Right lobe of liver (tissue), 6 donors: ENCODE measurements around the gene GPS2. TPM values are rescaled to one million over a fixed set of nuclear protein-coding genes. Genes with fewer than 3 reads are reported as not detected.

Experiments used
- ATAC-seq, 4 donors: fragments of 200-7000 bp; cut with Tn5 transposase; one replicate each; pipeline ENCODE4 v1.9.1; 2020; ENCODE audit warnings: mild to moderate bottlenecking in 4 of 4, moderate library complexity in 4 of 4
- DNase-seq, 3 donors: peaks; one replicate each; pipeline ENCODE4 v3.0.0-alpha.2; 2020
- H3K27ac ChIP-seq, 3 donors: fragments of 200-600 bp; one replicate each; pipeline ENCODE4 v1.8.0; 2022
- H3K27me3 ChIP-seq, 2 donors: fragments of 200-600 bp; one replicate each; pipeline ENCODE4 v1.8.0; 2022
- H3K36me3 ChIP-seq, 4 donors: fragments of 200-600 bp; sonication (generic) in 1 of 4; one replicate each; pipeline versions ENCODE4 v1.5.1 to v1.8.0; 2017 to 2022; ENCODE audit warnings: control low read depth in 1 of 4
- H3K4me1 ChIP-seq, 4 donors: fragments of 200-600 bp; sonication (generic) in 1 of 4; one replicate each; pipeline versions ENCODE4 v1.5.1 to v1.8.0; 2017 to 2022; ENCODE audit warnings: control low read depth in 1 of 4
- H3K4me3 ChIP-seq, 3 donors: fragments of 200-600 bp; one replicate each; pipeline ENCODE4 v1.8.0; 2022
- H3K9me3 ChIP-seq, 4 donors: fragments of 200-600 bp; sonication (generic) in 1 of 4; one replicate each; pipeline versions ENCODE4 v1.5.1 to v1.8.0; 2017 to 2022; ENCODE audit warnings: control low read depth in 1 of 4
- CTCF ChIP-seq, 4 donors: fragments of 200-600 bp in 3 of 4; fragments of 450-650 bp in 1 of 4; IDR thresholded peaks; one replicate each; pipeline versions ENCODE4 v1.5.1 to v1.8.0; 2016 to 2022; ENCODE audit warnings: antibody characterized with exemption in 4 of 4, mild to moderate bottlenecking in 2 of 4
- POLR2A ChIP-seq: fragments of 450-650 bp; IDR thresholded peaks from one replicate; pipeline ENCODE4 v1.6.1; 2017; ENCODE audit warnings: antibody characterized with exemption, mild to moderate bottlenecking
- WGBS: methylation state at CpG from one replicate; pipeline ENCODE4 v1.1.6; 2018; ENCODE audit warnings: low coverage, low lambda C conversion rate; ENCODE audit not compliant: insufficient coverage; ENCODE audit errors: missing lambda C conversion rate; 5-methylcytosine and 5-hydroxymethylcytosine counted together
- intact Hi-C, 2 donors: fragments of 100-400 bp; cut with DNase I; formaldehyde crosslinking; loops; one replicate each; pipeline versions ENCODE4 v1.11.2 to v1.14.1; 2022
- total RNA-seq, 6 experiments: library from RNA; depleted of rRNA in 2 of 6; stranded (reverse); fragments of >200 nt in 2 of 6; fragmentation: NEBNext Ultra II Directional in 3 of 6; extraction: Animal tissue kit (Norgen Biotek cat#: 25700) in 3 of 6; gene quantifications; one replicate each; pipeline versions ENCODE4 v1.1.0 to v1.2.4, GENCODE V29; 2016 to 2023
- donor health status: DM: no; HTN: yes; CAD: no.
- donor health status: DM: no; HTN: no; CAD: no.
- donor health status: DM: no; HTN: no; CAD: no.
- donor health status: DM: no; HTN: yes; CAD: no.
- donor health status: DM: no; HTN: yes; CAD: no.

Gene GPS2
- total RNA-seq, 6 experiments from 2014 or later = 22.0 to 48.1 (median 23.2) TPM

- Histone ChIP-seq H3K4me1 (peaks cover 0 to 12% (median 6%) of the 10 kb centered on the region in 4 donors), H3K9me3 (no peaks in the 10 kb centered on the region), H3K27ac (no peak overlapping the region), H3K36me3 (no peaks in the 10 kb centered on the region), H3K4me3 (no peak overlapping the region), H3K27me3 (no peaks in the 10 kb centered on the region)
- DNase-seq (no peak), ATAC-seq (no peak)
- intact Hi-C loops = loop anchor here in 1 of 2 donors (5.0 to 10.0 kb wide), 2 partner anchors 81 to 158 kb away; partner anchors contain the start of genes FGF11 and TMEM102
- TF ChIP-seq POLR2A (no peak), CTCF (IDR thresholded peaks at IDR 0.05) (no peak)
- WGBS = 57% methylated on average over 4 of the region's 8 CpGs
These were observed 41.6 kb upstream of the GPS2 start for GRCh38 chr17:7356756-7357155.

- TF ChIP-seq POLR2A (no peak), CTCF (IDR thresholded peaks at IDR 0.05) (peak; percentile 85 to 94 (median 90))
- no peaks in the 10 kb centered on the region for H3K36me3 ChIP-seq
- no peaks in the 10 kb centered on the region for H3K27me3 ChIP-seq
- peaks cover 0 to 12% (median 6%) of the 10 kb centered on the region in 4 donors for H3K4me1 ChIP-seq
- no peak overlapping the region for H3K27ac ChIP-seq
- peak; percentile 84 to 87 (median 86) for DNase-seq
- ATAC-seq = peak; percentile 47 to 67 (median 62)
- intact Hi-C loops = loop anchor here in 1 of 2 donors (5.0 to 10.0 kb wide), 2 partner anchors 81 to 159 kb away; partner anchors contain the start of genes FGF11 and TMEM102
- H3K9me3 ChIP-seq = no peaks in the 10 kb centered on the region
- no peak overlapping the region for H3K4me3 ChIP-seq
- WGBS = 13% methylated on average over 4 of the region's 12 CpGs
These were observed 41.0 kb upstream of the GPS2 start for GRCh38 chr17:7356072-7356549.

- no peak for DNase-seq
- TF ChIP-seq CTCF (IDR thresholded peaks at IDR 0.05) (no peak), POLR2A (no peak)
- ATAC-seq = no peak
- Histone ChIP-seq H3K9me3 (no peaks in the 10 kb centered on the region), H3K36me3 (no peaks in the 10 kb centered on the region), H3K4me3 (no peak overlapping the region), H3K27me3 (no peaks in the 10 kb centered on the region), H3K27ac (no peak overlapping the region), H3K4me1 (peaks cover 0 to 18% (median 6%) of the 10 kb centered on the region in 4 donors)
- 39% methylated on average over 4 of the region's 8 CpGs for WGBS
- intact Hi-C loops = loop anchor here in 1 of 2 donors (5.0 to 10.0 kb wide), 2 partner anchors 82 to 159 kb away; partner anchors contain the start of genes FGF11 and TMEM102
These were observed 40.4 kb upstream of the GPS2 start for GRCh38 chr17:7355573-7355972.

- Histone ChIP-seq H3K9me3 (no peaks in the 10 kb centered on the region), H3K36me3 (no peaks in the 10 kb centered on the region), H3K27me3 (no peaks in the 10 kb centered on the region), H3K27ac (no peak within 1 kb of the TSS), H3K4me1 (peaks cover 0 to 23% (median 7%) of the 10 kb centered on the region in 4 donors), H3K4me3 (no peak within 1 kb of the TSS)
- no peak for DNase-seq
- intact Hi-C loops = loop anchor here in 1 of 2 donors (5.0 to 10.0 kb wide), 2 partner anchors 82 to 160 kb away; partner anchors contain the start of genes FGF11 and TMEM102
- no peak for ATAC-seq
- no CpG with 5 or more reads among the region's 10 CpGs for WGBS
- TF ChIP-seq CTCF (IDR thresholded peaks at IDR 0.05) (no peak), POLR2A (no peak)
These were observed 39.9 kb upstream of the GPS2 start, which contains the start of gene TMEM95 for GRCh38 chr17:7355053-7355452. TSS of gene TMEM95 (plus strand) at chr17:7355156. CDS start at chr17:7355205, 49 bp downstream.
